GM23338 (cell line): Measurements from ENCODE around the gene FASLG. TPM values are rescaled to one million over a fixed set of nuclear protein-coding genes. Genes with fewer than 3 reads are reported as not detected.

Source experiments
- JUNB ChIP-seq: IDR thresholded peaks from one replicate; pipeline ENCODE4 v1.6.1; 2016; ENCODE audit warnings: antibody characterized with exemption; ENCODE audit not compliant: unreplicated experiment
- NANOG ChIP-seq: IDR thresholded peaks from 2 replicates; pipeline ENCODE4 v1.6.1; 2016; ENCODE audit warnings: antibody characterized with exemption, borderline replicate concordance
- POLR2AphosphoS5 ChIP-seq: IDR thresholded peaks from 2 replicates; pipeline ENCODE4 v1.6.1; 2016; ENCODE audit warnings: antibody characterized with exemption, low read depth
- ZNF462 ChIP-seq: fragments of 250-450 bp; sonication (Bioruptor Pico); IDR thresholded peaks from 2 replicates; pipeline ENCODE4 v1.5.0; 2020; ENCODE audit warnings: mild to moderate bottlenecking, moderate library complexity
- polyA plus RNA-seq: library from polyadenylated mRNA; unstranded; fragments of >200 nt; fragmentation: Nextera tagmentation; extraction: Ambion mirVana; gene quantifications from 2 replicates; pipeline ENCODE4 v1.2.1, GENCODE V29; 2016
- small RNA-seq: library from RNA; depleted of rRNA; stranded (forward); fragments of <200 nt; gene quantifications from one replicate; pipeline ENCODE3, GENCODE V24; 2014; ENCODE audit warnings: low replicate concordance
- total RNA-seq: library from RNA; depleted of rRNA; stranded (reverse); fragments of >200 nt; shearing (Covaris generic); gene quantifications from 2 replicates; pipeline ENCODE4 v1.2.3, GENCODE V29; 2014; rRNA removed
- TF ChIP-seq, protein P1 (sequence below): IDR thresholded peaks from 2 replicates; pipeline ENCODE4 v1.6.1; 2016; ENCODE audit warnings: antibody characterized with exemption

Gene FASLG
- total and polyA plus RNA-seq, 2 experiments from 2014 or later, result not detected

DNA sequence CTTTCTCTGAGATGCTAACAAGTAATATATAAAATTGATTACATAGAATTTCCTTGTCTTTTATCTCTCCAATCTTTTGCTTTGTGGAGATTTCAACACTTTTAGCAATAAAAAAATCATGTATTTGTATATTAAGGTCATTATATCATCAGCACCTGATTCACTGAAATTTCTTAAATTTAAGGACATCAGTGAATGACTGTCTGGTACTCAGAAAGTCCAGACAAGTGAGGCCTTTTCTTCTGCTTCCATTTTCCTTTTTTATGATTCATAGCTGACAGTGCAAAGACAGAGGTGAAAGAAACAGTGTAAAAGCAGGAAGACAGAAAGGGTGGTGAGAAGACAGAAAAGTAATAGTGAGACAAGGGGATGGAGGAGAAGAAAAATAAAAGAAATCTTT is 54.6 kb downstream of the FASLG start (continued):
- TF ChIP-seq ZNF462 (CRISPR knock-in tag), result no peak
- TF ChIP-seq NANOG, result no peak
- no peak for TF ChIP-seq JUNB
- TF ChIP-seq POLR2AphosphoS5, result no peak
- TF ChIP-seq, protein P1, sequence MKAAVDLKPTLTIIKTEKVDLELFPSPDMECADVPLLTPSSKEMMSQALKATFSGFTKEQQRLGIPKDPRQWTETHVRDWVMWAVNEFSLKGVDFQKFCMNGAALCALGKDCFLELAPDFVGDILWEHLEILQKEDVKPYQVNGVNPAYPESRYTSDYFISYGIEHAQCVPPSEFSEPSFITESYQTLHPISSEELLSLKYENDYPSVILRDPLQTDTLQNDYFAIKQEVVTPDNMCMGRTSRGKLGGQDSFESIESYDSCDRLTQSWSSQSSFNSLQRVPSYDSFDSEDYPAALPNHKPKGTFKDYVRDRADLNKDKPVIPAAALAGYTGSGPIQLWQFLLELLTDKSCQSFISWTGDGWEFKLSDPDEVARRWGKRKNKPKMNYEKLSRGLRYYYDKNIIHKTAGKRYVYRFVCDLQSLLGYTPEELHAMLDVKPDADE, result no peak

Small RNAs within 50 kb of the gene (small RNA-seq; reads per million reads assigned to genes)
- not detected for gene RNU6-693P

Other genes starting within 250 kb of the FASLG start
- not detected in 2 replicates for gene C1orf105, start 238.4 kb upstream of the FASLG start, total RNA-seq
- not detected in 2 replicates for gene C1orf105, start 238.4 kb upstream of the FASLG start, polyA plus RNA-seq
- 22.5 and 25.2 TPM in 2 replicates for gene PIGC, start 215.0 kb upstream of the FASLG start, total RNA-seq
- 24.3 and 28.1 TPM in 2 replicates for gene PIGC, start 215.0 kb upstream of the FASLG start, polyA plus RNA-seq
- gene SUCO, start 126.0 kb upstream of the FASLG start, total RNA-seq, result 45.9 and 49.8 TPM in 2 replicates
- gene SUCO, start 126.0 kb upstream of the FASLG start, polyA plus RNA-seq, result 14.1 and 18.0 TPM in 2 replicates